ENCODE data around the gene SCAPER.
A peak's percentile ranks its signal among the peaks of the same experiment; 100 is the strongest.

The SCAPER gene, protein sequence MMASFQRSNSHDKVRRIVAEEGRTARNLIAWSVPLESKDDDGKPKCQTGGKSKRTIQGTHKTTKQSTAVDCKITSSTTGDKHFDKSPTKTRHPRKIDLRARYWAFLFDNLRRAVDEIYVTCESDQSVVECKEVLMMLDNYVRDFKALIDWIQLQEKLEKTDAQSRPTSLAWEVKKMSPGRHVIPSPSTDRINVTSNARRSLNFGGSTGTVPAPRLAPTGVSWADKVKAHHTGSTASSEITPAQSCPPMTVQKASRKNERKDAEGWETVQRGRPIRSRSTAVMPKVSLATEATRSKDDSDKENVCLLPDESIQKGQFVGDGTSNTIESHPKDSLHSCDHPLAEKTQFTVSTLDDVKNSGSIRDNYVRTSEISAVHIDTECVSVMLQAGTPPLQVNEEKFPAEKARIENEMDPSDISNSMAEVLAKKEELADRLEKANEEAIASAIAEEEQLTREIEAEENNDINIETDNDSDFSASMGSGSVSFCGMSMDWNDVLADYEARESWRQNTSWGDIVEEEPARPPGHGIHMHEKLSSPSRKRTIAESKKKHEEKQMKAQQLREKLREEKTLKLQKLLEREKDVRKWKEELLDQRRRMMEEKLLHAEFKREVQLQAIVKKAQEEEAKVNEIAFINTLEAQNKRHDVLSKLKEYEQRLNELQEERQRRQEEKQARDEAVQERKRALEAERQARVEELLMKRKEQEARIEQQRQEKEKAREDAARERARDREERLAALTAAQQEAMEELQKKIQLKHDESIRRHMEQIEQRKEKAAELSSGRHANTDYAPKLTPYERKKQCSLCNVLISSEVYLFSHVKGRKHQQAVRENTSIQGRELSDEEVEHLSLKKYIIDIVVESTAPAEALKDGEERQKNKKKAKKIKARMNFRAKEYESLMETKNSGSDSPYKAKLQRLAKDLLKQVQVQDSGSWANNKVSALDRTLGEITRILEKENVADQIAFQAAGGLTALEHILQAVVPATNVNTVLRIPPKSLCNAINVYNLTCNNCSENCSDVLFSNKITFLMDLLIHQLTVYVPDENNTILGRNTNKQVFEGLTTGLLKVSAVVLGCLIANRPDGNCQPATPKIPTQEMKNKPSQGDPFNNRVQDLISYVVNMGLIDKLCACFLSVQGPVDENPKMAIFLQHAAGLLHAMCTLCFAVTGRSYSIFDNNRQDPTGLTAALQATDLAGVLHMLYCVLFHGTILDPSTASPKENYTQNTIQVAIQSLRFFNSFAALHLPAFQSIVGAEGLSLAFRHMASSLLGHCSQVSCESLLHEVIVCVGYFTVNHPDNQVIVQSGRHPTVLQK (N-terminal part only)

GRCh38 chr15:76905013-76905839 is at the start of gene SCAPER:
TSS of gene SCAPER (minus strand) at chr15:76905340. CDS start at chr15:76883817, 21,523 bp downstream.
- peak; percentile 86 for DNase-seq

- DNase-seq: no peak
These were observed 49.6 kb upstream of the SCAPER start for GRCh38 chr15:76954744-76955143.

DNA sequence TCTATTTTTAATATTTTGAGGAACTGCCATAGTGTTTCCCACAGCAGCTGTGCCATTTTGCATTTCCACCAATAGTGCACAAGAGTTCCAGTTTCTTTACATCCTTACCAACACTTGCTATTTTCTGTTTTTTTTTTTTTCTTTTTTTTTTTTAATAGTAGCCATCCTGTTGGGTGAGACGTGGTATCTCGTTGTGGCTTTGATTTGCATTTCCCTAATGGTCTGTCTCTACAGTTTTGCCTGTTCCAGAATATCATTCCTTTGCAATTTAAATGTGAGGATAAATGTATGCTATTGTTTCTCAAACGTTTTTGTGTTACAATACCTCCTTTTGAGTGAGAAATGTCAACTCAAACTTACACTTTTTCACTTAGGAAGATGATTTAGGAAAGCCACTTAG is 48.8 kb upstream of the SCAPER start:
- no peak for DNase-seq

DNA sequence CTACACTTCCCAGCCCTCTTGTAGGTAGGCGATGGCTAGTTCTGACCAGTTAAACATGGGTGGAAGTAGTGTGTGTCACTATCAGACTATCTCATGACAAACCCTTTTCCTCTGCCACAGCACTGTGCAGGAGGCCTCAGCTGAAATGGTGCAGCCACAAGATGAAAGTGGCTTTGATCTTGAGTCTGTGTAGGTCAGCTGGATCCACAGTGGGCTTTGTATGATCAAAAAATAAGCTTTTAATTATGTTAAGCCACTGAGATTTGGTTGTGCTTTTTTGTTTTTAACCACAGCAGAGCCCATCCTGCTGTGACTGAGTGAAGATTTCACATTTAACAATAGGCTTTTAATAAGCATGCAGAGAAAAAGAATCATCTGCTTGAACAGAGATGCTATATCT is 46.1 kb upstream of the SCAPER start:
- DNase-seq: no peak

DNA sequence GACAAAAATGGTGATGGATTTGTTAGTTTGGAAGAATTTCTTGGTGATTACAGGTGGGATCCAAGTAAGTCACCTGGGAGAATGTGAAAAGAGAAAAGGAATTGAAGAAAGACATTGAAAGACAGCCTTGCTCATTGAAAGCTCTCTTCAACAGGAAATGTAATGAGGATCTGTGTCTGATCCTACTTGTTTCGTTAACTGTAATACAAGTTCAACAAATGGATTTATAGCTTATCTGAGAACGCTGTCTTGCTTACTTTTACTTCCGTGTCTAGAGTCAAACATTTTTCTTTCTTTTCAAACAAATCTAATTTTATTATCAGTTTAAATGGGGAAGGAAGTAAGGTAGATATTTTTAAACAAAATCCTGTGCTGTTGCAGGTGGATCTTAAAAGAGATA is 42.3 kb upstream of the SCAPER start:
- no peak for DNase-seq

- no peak for DNase-seq
These were observed 40.5 kb upstream of the SCAPER start for GRCh38 chr15:76945494-76946093.

- no peak for DNase-seq
These were observed 37.2 kb upstream of the SCAPER start for GRCh38 chr15:76942331-76942730.

DNA sequence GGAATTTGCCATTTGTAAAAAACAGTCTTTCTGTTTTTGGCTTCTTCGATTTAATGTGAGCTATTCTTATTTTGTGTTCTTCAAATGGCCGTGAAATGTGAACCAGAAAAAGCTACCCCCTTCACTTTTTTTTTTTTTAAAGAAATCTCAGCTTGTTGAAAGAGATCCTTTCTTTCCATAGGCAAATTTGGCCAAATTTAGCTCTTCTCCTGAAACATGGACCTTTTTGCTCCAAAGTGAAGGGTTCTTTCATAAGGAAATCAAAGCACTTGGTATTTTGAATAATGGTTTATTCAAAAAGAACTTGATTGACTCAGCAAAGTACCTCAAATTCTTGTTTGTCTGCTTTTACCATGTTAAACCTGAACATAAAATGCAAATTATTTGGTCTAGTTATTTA is 36.5 kb upstream of the SCAPER start:
- DNase-seq: no peak

DNA sequence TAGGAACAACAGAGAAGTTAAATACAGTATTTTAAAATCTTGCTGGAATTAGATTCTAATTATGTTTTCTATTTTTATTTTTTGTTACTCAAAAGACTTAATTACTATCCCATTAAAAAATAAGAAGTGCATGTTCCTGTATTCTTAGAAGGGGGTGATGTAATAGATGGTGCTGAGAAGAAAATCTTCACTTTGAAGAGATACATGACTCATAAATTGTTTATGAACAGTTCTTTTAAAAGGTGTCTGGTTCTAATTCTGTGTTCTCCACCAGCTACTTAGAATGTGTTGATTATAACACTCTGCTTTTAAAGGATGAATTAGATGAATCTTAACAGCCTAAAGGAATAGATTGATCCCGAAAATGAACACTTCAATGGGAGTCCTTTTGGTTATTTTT is 34.6 kb upstream of the SCAPER start:
- no peak for DNase-seq

DNA sequence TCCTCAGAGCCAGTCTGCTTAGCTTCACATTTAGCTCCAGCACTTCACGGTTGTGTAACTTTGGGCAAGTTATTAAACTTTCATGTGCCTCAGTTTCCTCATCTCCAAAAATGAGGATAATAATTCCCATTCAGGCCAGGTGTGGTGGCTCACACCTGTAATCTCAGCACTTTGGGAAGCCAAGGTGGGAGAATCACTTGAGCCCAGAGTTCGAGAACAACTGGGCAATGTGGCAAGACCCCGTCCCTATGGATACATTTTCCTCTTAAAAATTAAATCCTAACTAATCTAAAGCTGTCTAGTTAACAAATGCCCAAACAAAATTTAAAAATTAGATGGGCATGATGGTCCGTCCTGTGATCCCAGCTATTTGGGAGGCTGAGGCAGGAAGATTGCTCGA is 33.6 kb upstream of the SCAPER start:
- DNase-seq: no peak

DNA sequence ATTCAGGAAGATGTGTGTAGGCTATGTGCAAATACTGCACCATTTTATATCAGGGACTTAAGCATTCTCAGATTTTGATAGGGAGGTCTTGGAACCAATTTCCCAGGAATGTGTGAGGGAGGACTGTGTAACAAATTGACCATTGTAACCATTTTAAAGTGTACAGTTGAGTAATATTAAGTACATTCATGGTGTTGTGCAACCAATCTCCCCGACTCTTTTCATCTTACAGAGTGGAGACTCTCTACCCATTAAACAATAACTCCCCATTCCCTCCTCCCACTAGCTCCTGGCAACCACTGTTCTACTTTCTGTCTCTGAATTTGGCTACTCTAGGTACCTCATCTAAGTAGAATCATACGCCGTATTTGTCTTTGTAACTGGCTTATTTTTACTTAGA is 31.5 kb upstream of the SCAPER start:
- DNase-seq: no peak

- DNase-seq: peak; percentile 11
These were observed 30.5 kb upstream of the SCAPER start for GRCh38 chr15:76935620-76936019.

DNA sequence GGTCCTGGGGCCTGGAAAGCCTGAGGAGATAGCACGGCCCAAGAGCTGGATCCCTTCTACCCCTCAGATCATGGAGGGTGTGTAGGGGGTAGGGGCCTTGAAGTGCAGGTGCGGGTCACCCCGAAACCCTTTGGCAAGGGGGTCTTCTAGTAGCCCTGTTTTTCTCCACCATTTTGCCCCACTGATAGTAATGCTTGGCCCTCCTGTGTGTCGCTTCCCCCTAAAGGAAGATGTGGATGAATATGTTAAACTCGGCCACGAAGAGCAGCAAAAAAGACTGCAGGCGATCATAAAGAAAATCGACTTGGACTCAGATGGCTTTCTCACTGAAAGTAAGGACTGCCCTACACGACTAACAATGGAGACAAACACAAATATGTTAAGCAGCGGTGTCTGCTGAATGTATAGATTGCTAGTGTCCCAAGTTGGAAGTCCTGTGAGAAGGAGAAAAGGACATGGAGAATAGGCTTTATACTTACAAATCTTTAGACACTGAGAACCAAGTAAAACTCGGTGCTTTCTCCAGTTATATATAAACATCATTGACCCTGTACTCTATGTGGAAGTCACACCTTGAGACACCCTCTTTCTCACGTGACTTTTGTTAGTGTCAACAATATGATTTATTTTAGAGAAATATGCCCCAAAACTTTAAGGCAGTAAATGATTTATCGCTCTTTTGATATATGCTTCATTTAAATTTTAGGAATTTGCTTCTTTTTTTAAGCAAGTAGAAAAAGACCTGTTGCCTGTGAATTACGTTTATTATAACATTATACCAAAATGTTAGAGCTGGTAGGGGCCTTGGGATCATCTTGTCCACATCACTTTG is 27.2 kb upstream of the SCAPER start:
- peak; percentile 12 for DNase-seq

DNA sequence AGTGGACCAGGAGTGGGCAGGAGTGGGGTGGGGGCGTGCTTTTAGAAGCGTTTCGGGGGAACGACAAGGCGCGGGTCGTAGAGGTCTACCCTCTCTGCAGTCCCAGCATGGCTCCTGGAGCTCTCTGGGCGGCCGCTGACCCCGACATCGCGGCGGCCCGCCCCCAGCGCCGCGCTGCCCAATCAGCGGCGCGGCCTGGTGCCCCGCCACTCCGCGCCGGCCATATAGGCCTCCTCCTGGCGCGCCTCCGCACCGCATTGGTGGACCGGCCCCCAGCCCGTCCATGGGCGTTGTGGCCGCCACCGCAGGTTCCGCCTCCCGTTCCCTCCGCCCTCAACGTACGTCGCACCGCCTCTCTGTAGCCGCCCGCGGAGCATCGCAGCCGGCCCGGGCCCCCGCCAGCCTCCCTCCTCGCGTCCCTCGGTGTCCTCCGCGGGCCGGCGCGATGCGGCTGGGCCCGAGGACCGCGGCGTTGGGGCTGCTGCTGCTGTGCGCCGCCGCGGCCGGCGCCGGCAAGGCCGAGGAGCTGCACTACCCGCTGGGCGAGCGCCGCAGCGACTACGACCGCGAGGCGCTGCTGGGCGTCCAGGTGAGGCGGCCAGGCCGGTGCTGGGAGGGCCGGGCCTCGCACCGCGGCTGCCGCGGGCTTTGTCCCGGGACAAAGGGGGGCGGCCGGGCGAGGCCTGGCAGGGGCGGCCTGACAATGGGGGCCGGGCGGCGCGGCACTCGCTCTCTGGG is 26.4 kb upstream of the SCAPER start, which contains the start of gene RCN2:
Gene RCN2 (plus strand): TSS at position 353 of the 738 bp plus-strand sequence. CDS start 93 bp downstream, at position 446.
- peak; percentile 92 for DNase-seq

DNA sequence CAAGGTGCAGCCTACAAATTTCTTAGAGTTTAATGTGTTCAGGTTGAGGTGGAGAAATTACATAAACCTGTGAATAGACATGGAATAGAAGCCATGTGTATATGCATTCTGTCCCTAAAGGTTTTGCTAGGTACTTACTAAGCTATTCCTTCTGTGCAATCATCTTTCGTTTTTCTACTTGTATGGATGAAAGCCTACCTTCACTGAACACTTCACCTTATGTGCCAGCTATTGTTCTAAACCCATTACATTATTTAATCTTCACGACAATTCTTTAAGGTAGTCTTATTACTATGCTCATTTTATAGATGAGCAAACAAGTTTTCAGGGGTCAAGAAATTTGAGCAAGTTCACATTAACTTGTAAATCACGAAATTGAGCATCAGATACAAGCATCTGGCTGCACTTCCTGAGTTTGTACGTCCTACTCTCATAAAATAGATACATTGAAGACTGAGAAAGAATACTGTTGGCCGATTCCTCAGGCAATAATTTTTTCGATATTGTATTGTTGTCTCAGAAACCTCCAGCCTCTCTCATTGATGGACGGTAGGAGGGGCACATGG is 25.8 kb upstream of the SCAPER start:
- no peak for DNase-seq

DNA sequence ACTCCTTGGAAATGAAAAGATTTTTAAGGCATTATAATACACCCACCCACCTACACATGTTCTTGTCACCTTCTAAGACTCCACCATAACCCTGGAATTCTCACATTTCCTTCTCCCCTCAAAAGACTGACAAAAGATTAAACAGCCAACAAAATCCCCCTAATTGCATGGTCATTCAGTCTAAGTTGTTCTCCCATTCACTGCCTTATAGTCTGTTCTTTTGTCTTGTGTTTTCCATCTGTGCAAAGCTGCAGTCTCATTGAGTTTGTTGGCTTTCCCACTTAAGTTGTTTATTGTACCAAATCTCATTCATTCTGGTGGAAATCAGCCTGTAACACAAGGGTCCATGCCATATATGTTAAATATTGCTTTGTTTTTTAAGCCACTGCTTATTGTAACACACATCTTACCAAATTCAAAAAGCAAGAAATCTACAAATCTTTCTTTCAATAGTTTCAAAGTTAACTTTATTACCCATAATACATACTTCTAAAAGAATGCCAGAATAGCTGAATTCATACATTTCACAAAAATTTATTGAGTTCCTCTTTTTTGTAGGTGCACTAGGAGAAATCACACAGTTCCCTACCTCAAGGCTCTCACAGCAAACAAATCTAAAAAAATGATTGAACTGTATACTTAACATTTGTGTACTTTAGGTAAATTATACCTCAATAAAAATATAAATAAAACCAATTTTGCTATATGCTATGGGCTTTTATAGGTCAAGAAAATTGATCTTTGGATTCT is 24.0 kb upstream of the SCAPER start:
- DNase-seq: no peak

- DNase-seq: no peak
These were observed 23.1 kb upstream of the SCAPER start for GRCh38 chr15:76928201-76928600.

- DNase-seq: no peak
These were observed 11.2 kb upstream of the SCAPER start for GRCh38 chr15:76916369-76916768.

GRCh38 chr15:76913737-76914136 is 8.6 kb upstream of the SCAPER start:
- no peak for DNase-seq
